ENCODE results near the gene LHFPL2.
"Not testable (repeated sequence)": the region's sequence is repeated elsewhere in the genome, so short reads cannot be mapped to it uniquely, and the experiment has no call there.

The LHFPL2 gene, protein sequence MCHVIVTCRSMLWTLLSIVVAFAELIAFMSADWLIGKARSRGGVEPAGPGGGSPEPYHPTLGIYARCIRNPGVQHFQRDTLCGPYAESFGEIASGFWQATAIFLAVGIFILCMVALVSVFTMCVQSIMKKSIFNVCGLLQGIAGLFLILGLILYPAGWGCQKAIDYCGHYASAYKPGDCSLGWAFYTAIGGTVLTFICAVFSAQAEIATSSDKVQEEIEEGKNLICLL

DNA sequence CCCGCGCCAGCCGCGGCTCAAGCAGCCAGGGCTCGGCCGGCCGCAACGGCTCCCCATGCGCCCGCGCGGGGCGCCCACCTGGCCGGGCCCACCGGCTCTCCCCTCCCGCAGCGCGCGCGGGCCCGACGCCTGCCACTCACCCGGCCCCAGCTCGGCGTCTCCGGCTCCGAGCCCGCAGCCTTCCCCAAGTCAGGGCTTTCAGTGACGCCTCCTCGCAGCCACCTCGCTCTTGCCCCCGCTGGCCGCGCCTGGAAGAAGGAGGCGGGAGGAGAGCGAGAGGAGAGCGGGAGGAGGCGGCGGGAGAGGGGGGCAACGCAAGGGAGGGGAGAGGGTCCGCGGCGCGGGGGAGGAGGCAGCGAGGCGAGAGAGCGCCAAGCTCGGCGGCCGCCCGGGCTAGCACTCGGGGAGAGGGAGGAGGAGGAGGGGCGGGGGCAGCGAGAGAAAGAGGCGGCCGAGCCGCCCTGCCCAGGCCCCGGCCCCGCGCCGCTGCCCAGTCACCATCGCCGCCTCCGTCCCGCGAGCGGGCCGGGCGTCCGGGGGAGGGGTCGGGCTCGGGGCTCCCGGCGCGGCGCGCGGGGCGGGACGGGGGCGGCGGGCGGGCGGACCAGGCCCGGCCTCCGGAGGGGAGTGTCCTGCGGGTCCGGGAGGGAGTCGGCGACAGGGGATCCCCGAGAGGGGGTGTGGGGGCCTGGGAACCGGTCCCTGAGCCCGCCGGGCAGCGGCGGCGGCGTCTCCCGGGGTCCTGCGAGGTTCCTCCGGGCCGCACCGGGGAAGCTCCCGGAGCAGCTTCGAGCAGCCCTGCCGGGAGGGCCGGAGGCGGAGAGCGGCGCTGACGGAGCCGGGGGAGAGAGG, at the start of gene LHFPL2:
TSS of gene LHFPL2 (minus strand) at position 414 of the 852 bp plus-strand sequence. CDS start 138,559 bp downstream, outside the sequence.
- no peak for FAIRE-seq

DNA sequence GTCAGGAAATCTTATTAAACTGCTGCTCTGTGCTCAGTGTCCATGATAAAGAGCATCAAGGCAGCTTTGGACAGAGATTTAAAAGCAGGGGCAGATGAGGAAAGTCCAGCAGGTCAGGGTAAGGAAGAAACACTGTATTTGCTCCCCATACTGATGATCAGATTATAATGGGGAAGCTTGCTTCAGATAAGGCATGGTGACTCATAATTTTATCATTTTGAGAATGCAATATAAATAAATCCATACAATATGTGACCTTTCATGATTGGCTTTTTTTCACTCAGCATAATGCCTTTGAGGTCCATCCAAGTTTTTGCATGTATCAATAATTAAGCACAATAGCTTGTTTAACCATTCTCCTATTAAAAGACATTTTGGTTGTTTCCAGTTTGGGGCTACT, 48.1 kb upstream of the LHFPL2 start:
- no peak for FAIRE-seq

DNA sequence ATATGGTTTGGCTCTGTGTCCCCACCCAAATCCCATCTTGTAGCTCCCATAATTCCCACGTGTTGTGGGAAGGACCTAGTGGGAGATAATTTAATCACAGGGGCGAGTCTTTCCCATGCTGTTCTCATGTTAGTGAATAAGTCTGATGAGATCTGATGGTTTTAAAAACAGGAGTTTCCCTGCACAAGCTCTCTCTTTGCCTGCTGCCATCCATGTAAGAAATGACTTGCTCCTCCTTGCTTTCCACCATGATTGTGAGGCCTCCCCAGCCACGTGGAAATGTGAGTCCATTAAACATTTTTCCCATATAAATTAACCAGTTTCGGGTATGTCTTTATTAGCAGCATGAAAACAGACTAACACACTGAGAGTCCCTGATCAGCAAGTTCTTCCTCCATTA, 47.5 kb upstream of the LHFPL2 start:
- not testable (repeated sequence) for FAIRE-seq

DNA sequence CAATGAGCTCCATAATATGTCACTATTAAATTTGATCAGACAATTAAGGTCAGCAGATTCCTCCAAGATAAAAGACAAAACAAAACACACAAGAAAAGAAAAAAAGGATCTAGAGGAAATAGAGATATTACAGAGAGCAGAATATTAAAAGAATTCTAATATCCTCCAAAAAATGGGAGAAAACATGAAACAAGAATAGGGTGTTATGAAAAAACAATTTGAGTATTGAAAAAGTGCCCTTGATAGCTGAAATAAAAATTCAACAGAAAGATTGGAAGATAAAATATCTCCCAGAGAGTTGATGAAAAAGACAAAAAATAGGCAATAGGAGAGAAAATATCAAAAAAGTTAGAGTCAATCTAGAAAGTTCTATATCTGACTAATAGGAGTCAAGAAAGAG, 44.8 kb upstream of the LHFPL2 start:
- no peak for FAIRE-seq

DNA sequence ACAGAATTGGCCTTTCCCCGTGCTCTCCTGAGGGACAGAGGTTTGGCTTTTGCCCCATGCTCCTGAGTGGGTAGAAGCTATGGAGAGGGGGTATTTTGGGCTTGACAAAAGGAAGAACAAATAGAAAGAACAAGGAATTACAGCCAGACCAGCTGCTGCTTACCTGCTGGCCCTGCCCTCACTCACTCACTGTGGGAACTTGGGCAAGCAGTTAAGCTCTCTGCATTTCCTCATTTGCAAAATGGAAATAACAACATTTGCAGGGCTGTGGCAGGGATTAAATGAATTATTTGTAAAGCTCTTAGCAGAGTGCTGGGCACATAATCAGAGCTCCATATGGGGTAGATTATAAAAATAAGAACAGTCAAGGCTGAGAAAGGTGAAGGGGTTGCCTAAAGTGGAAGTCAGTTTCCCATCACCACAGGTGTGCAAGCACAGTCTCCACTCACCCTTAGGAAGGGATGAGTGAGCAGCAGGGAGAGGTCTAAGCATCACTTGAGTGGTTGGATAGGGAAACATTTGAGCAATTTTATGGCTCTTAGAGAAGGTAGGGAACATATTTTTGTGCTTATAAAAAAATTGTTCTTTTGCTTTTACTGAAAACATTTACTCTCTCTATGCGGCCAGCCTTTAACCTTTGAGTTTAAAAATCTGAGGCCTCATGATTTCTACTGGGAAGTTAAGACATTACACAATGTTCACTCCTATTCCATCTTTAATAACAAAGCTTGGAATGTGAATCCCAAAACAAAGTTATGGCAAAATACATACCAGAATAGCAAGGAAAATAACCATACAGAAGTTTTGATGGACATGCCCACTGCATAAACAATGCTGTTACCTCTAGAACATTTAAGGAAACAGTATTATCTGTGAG, 42.8 kb upstream of the LHFPL2 start:
- no peak for FAIRE-seq

DNA sequence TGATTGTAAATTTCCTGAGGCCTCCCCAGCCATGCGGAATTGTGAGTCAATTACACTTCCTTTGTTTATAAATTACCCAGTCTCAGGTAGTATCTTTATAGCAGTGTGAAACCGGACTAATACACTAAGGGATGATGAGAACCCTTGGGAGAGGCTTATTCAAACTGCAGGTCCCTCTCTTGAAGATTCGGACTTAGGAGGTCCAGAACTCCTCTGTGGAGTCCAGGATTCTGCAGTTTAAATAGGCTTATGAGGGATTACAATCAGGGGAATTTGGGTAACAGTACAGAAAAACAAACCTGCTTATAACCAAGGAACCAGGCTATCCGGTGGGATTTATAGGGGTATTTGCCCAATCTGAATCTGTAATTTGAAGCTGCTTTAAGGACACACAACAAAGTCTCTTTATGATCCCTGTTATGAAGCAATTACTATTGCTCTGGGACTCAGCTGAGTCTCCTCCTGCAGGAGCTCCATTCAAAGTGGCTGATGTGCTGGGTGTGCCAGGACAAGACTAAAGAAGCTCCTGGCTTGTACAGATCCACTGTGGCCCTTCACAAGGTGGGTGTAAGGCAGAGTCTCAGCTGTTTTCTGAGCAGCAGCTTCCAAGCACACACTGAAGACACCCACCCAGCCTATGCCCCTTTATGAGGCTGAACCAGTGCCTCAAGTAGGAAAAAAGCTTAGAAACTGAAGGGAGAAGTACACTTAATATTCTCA, 41.8 kb upstream of the LHFPL2 start:
- no peak for FAIRE-seq

DNA sequence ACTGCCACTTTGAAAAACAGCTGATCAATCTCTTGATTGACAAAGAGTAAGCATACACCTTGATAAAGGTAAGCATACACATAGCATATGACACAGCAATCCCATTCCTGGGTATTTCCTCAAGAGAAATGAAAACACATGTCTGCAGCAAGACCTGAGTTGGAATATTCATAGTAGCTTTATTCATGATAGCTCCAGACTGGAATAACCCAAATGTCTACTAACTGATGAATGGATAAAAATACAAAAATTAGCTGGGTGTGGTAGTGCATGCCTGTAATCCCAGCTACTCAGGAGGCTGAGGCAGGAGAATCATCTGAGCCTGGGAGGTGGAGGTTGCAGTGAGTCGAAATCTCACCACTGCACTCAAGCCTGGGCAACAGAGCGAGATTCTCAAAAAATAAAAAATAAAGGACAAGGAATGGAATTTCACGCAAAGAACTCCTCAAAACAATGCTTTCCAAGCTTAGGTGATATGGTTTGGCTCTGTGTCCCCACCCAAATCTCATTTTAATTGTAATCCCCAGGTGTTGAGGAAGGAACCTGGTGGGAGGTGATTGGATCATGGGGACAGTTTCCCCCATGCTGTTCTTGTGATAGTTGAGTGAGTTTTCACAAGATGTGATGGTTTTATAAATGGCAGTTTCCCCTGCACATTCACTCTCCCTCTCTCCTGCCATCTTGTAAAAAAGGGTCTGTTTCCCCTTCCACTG, 41.1 kb upstream of the LHFPL2 start:
- no peak for FAIRE-seq

DNA sequence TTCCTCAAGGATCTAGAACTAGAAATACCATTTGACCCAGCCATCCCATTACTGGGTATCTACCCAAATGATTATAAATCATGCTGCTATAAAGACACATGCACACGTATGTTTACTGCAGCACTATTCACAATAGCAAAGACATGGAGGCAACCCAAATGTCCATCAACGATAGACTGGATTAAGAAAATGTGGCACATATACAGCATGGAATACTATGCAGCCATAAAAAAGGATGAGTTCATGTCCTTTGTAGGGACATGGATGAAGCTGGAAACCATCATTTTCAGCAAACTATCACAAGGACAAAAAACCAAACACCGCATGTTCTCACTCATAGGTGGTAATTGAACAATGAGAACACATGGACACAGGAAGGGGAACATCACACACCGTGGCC, 38.9 kb upstream of the LHFPL2 start:
- FAIRE-seq, result not testable (repeated sequence)

DNA sequence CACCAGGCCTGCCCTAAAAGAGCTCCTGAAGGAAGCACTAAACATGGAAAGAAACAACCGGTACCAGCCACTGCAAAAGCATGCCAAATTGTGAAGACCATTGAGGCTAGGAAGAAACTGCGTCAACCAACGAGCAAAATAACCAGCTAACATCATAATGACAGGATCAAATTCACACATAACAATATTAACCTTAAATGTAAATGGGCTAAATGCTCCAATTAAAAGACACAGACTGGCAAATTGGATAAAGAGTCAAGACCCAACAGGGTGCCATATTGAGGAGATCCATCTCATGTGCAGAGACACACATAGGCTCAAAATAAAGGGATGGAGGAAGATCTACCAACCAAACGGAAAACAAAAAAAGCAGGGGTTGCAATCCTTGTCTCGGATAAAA, 35.3 kb upstream of the LHFPL2 start:
- not testable (repeated sequence) for FAIRE-seq

DNA sequence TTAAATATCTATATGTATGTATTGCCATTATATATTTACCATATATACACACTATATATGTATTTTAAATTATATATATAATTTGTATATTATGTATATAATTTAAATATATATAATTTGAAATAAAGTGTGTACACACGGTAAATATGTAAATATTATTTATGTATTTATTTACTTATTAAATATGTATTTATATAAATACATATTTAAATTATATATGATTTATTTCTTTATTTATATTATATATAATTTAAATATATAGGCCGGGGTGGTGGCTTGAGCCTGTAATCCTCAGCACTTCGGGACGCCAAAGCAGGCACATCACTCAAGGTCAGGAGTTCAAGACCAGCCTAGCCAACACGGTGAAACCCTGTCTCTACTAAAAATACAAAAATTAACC, 31.3 kb upstream of the LHFPL2 start:
- FAIRE-seq, result no peak

DNA sequence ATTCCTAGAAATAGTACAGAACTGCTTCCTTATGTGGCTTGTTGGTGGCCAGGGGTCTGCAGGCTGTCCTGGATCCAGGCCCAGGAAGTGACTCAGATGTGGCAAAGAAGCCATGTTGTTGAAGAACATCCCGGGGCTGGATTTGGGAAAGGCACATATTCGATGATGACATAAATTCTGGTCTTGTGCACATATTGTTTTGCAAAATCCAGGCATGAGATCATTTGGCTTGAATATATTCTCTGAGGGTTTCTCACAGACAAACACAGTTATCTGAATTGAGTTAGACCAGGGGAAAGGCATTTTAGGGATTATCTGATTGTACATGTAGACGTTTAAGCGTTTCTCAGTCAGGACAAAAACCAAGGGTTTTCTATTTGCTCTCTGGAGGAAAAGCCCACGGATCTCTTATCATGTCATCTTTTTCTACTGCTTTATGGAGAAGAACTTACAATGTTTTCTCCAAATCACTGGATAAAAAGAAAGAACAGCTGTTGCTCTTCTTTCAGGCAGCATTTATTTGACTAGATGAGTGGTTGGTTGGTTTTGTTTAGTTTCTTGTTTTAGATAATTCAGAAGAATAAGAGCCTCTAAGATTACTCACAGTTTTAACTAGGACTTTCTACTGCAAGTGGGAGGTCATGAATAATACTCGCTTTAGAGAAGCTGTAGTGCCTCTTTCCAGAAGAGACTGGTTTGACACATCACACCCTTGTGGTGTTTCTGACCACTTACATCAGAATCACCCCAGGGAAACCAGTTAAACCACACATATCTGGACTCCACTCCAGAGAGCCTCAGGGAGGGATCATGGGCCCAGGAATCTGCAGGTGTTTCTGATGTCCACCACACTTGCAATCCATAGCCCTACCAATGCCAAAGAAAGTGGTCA, 29.5 kb upstream of the LHFPL2 start:
- no peak for FAIRE-seq

DNA sequence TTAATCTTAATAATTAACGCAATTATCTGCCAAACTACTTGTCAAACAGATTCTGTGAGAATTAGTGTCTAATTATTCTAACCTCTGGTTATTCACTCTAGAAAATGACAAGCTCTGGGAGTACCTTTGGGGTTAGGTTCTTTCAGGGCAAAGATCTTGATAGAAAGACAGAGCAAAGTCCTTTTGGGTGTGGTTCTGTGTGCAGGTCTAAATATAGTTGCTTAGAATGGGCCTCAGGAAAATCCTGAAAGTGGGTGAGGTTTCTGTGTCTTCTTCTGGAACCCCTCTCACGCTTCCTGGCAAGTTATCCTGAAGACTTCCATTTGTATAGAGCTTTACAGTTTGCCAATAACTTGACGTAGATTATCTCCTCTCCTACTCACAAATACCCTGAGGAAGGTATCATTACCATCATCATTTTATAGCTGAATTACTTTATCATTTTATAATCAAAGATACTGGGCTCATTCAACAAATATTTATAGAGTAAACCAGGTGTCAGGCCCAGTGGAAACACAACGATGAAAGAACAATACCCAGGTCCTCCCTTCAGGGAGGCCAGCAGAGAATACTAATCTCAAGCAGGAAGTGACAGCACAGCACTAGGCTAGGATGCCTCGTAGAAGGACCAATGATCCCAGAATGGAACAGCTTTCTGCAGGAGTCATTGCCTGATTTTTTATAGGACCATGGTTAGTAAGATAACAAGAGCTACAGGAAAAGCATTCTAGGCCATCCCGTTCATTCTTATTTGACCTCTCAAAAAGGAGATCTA, 27.6 kb upstream of the LHFPL2 start:
- FAIRE-seq, result no peak

DNA sequence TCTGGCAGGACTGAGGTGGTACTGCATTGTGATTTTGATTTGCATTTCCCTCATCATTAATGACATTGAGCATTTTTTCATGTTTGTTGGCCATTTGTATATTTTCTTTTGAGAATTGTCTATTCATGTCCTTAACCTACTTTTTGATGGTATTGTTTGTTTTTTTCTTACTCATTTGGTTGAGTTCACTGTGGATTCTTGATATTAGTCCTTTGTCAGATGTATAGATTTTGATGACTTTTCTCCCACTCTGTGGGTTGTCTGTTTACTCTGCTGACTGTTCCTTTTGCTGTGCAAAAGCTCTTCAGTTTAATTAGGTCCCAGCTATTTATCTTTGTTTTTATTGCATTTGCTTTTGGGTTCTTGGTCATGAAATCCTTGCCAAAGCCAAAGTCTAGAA, 25.3 kb upstream of the LHFPL2 start:
- not testable (repeated sequence) for FAIRE-seq

DNA sequence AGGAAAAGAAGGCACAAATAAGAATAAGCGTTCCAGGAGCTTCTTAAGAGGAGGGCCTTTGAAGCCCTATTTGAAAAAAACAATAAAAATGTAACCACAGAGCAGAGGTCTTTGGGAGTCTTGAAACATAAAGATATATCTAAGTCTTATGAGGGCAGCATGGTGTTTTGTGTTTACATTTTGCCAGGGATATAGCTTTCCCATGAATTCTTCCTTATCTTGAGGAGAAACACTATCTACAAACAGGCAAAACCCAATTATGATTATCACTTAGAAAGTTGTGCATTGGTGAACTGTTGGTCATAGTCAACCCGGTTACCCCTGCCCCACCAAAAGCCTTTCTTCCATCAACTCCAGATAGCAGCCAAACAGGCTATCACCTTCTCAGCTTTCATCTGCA, 23.6 kb upstream of the LHFPL2 start:
- no peak for FAIRE-seq

DNA sequence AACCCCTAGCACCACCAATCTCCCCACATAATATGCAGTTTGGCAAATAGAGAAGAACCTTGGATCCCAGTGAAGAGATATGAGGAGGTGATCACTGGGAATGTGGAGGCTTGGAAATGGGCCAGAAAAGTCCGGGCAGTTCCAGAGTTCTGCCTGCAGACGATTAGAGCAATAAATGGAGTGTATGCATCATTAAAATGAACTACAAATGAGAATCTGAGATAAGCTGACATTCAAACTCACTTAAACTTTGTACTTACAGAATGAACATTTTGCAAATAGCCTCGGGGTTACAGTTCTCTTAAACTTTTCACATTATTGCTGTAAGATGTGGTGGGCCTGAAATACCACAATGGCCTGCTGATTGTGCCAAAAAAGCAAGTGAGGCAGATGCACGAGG, 23.0 kb upstream of the LHFPL2 start:
- FAIRE-seq, result no peak

DNA sequence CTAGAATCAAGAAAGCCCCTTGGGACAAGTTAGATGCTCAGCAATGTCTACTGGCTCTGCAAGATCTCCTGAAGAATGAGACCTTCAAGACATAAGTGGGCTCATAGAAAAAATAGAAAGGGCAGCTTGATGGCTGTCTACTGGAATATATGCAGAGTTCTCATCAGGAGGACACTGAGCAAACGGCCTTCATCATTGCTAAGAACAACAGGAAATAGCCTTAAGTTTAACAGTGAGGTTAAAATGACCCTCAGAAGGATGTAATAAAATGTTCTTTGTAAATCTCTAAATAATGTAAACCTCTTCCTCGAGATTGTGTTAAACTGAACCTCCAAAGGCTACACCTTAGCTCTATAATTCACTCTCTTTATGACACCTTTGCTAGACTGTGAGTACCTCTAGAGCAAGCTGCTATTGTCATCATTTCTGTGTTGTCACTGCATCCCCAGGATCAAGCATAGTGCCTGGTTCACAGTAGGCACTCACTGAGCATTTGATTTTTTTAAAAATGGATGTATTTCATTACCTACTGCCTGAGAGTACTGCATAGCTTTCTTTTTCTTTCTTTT, 22.2 kb upstream of the LHFPL2 start:
- FAIRE-seq, result no peak

DNA sequence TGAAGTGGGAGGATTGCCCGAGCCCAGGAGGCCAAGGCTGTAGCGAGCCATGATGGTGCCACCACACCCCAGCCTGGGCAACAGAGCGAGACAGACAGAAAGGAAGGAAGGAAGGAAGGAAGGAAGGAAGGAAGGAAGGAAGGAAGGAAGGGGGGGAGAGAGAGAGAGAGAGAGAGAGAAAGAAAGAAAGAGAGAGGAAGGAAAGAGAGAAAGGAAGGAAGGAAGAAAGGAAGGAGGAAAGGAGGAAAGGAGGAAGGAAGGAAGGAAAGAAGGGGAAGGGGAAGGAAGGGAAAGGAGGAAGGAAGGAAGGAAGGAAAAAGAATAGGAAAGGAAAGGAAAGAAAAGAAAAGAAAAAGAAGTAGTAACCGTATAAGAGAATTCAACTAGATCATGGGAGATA, 20.8 kb upstream of the LHFPL2 start:
- FAIRE-seq, result no peak

DNA sequence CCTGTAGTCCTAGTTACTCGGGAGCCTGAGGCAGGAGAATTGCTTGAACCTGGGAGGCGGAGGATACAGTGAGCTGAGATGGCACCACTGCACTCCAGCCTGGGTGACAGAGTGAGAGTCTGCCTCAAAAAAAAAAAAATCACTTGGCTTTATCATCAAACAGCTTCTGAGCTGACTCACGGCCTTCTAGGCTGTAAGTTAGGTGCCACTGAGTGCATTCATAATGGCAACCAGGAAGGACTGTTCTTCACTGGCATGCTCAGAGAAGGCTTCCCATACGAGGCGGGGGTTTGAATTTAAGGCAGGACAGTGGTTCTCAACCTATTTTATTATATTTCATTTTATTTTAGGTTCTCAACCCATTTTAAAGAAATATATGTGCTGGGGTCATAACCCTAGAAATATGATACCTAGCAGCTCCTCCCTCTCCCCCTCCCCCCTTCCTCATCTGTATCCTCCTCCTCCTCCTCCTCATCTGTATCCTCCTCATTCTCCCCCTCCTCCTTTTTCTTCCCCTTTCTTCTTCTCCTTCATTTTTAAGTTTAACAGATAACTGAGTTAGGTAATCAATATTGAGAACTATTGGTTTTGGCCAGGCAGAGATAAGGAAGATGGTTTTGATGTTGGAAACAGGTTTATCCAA, 19.0 kb upstream of the LHFPL2 start:
- no peak for FAIRE-seq

DNA sequence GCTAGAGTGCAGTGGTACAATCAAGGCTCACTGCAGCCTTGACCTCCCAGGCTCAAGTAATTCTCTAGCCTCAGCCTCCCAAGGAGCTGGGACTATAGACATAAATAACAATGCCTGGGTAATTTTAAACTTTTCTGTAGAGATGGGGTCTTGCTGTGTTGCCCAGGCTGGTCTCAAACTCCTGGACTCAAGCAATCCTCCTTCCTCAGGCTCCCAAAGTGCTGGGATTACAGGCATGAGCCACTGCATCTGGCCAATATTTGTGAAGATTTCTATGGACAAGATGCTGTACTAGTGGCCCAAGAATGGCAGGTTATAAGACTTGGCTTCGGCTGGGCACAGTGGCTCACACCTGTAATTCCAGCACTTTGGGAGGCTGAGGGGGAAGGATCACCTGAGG, 18.4 kb upstream of the LHFPL2 start:
- FAIRE-seq, result not testable (repeated sequence)

Data from islet of Langerhans (tissue), 1 donor.